Hair follicle dermal papilla cell (primary cell): Measurements from ENCODE around the gene ZNF629. TPM values are rescaled to one million over a fixed set of nuclear protein-coding genes. Genes with fewer than 3 reads are reported as not detected.

ENCODE experiments used
- small RNA-seq: library from RNA; depleted of rRNA; stranded (forward); fragments of <200 nt; gene quantifications from one replicate; pipeline ENCODE3, GENCODE V24; 2012
- total RNA-seq: library from RNA; depleted of rRNA; stranded (reverse); fragments of >200 nt; gene quantifications from 2 replicates; pipeline ENCODE4 v1.2.3, GENCODE V29; 2012

ZNF629 gene
- 20.9 and 22.2 TPM in 2 replicates for total RNA-seq

DNA sequence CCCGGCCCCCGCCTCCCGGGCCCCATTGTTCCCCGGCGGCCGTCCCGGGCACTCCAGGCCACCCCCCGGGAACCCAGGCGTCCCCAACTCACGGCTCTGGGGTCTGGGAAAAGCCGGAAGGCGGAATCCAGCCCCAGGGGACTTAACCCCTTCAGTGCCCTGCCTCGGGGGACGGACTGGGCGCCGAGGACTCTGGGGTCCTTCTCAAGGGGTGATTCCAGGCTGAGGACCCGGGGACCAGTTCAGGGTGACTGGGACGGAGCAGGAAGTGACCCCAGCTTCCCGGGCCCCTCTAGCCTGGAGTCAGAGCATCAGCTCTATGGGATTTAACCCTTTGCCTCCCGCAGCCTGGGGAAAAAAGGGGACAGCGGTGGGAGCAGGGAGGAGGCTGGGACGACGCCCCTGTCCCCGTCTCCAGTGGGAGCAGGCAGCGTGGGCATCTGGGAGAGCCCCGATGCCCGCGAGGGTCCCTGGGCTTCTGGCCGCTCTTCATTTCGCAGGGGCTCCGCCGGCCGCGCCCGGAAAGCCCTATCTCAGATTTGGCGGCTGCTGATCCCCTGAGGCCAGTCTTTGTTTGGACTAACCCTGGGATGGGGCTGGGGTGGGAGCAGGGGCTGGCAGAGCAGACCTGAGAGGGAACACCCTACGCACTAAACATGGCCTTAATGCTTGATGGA, at the start of gene ZNF629:
ZNF629 (minus strand) TSS at position 270 of the 677 bp plus-strand sequence. CDS start 2,723 bp downstream, outside the sequence.

DNA sequence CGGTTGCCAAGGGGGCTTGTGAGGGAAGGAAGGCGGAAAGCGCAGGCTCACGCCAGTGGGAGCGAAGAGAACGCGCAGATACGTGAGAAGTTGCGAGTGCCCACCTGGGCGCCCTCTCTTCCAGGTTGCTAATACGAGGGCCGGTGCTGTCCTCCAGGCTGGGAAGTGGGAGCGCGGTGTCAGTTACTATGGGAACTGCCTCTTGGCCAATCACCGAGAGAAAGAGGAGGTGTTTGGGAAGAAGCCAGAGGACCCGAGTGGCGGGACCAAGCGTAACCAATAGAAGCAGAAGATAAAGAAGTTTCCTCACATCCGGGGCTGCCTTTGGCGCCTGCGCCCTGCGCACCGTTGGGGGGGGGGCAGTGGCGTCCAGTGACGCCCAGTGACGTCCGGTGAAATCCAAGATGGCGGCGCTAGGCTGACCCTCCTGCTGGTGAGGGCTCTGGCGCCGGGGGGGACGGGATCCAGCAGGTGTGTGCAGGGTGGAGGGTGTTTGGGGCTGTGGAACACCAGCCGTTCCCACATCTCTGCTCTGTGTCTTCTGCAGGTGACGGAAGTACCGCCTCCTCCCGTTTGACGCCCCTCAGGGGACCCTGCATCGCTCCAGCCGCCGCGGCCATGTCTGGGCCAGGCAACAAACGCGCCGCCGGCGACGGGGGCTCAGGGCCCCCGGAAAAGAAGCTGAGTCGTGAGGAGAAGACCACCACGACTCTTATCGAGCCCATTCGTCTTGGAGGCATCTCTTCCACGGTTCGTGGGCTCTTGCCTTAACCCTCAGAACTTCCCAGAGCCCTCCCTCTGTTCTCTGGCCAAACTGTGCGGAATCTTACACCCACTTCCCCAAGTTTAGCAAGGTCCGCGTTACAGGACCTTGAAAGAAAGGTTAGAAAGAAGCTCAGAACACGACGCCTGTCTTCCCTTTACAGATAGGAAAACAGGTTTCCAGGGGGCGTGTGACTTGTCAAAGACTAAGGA, 24.8 kb downstream of the ZNF629 start, which contains the start of the genes CFAP119 and RNF40:
CFAP119 (minus strand) TSS at position 135 of the 975 bp plus-strand sequence. CDS start 314 bp downstream, outside the sequence.
RNF40 (plus strand) TSS at position 395 of the 975 bp plus-strand sequence; CDS start at position 619, 224 bp downstream.

DNA sequence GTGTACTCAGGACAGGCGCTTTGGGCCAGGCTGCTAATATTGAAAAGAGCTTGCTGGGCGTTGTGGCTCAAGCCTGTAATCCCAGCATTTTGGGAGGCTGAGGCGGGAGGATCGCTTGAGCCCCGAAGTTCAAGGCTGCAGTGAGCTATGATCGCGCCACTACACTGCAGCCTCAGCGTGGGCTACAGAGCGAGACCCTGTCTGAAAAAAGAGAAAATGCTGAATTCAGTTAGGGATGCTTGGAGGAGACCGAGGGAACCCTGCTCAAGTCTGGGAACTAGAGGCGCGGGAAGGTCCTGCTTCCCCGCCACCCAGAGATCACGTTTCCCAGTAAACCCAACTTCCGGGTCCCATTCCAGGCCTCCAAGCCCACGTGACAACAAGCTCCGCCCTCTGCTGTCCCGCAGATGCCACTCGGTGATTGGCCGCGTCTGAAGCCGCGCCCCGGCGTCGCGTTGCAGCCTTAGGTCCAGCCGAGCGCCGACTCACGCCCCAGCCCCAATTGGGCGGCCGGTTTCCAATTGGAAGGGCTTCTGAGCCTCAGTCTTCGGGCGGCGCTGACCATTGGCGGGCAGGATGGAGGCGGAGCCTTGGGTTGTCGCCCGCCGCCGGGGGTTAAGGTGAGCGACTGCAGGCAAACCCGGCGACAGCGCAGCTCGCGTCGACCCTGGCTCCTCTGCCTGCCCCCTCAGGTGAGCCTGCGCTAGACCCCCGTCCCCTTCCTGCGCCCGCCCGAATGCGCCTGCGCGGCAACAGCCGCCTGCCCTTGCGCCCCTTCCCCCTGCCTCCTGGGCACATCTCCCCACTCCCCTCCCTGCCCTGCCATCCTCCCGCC, 39.0 kb downstream of the ZNF629 start, which contains the start of gene PHKG2:
PHKG2 (plus strand) TSS at position 627 of the 835 bp plus-strand sequence. CDS start 396 bp downstream, outside the sequence.

Small RNA genes lying within 50 kb of the gene (small RNA-seq; reads per million reads assigned to genes)
- gene RF00017, result not detected

Other genes with a start within 250 kb of the ZNF629 start
- gene ZNF764, start 228.8 kb downstream of the ZNF629 start, total RNA-seq, result 8.6 and 9.7 TPM in 2 replicates
- 7.2 and 12.5 TPM in 2 replicates for gene ZNF688, start 215.5 kb downstream of the ZNF629 start, total RNA-seq
- 11.1 and 15.6 TPM in 2 replicates for gene ZNF785, start 201.5 kb downstream of the ZNF629 start, total RNA-seq
- 13.8 and 17.0 TPM in 2 replicates for gene ZNF689, start 176.8 kb downstream of the ZNF629 start, total RNA-seq
- 9.4 and 9.7 TPM in 2 replicates for gene PRR14, start 136.2 kb downstream of the ZNF629 start, total RNA-seq
- 28.9 and 32.5 TPM in 2 replicates for gene FBRS, start 128.8 kb downstream of the ZNF629 start, total RNA-seq
- 25.3 and 28.7 TPM in 2 replicates for gene SRCAP, start 88.0 kb downstream of the ZNF629 start, total RNA-seq
- gene PHKG2, start 38.8 kb downstream of the ZNF629 start, total RNA-seq, result 21.1 and 22.3 TPM in 2 replicates
- 0.36 and 0.49 TPM in 2 replicates for gene CFAP119, start 25.1 kb downstream of the ZNF629 start, total RNA-seq
- 93.1 and 102 TPM in 2 replicates for gene RNF40, start 24.9 kb downstream of the ZNF629 start, total RNA-seq
- 37.0 and 41.7 TPM in 2 replicates for gene BCL7C, start 106.9 kb upstream of the ZNF629 start, total RNA-seq
- 3.5 and 5.8 TPM in 2 replicates for gene CTF1, start 109.4 kb upstream of the ZNF629 start, total RNA-seq
- 18.6 and 19.5 TPM in 2 replicates for gene FBXL19, start 136.4 kb upstream of the ZNF629 start, total RNA-seq
- gene ORAI3, start 161.9 kb upstream of the ZNF629 start, total RNA-seq, result 34.2 and 43.0 TPM in 2 replicates
- 2.7 and 8.1 TPM in 2 replicates for gene SETD1A, start 170.5 kb upstream of the ZNF629 start, total RNA-seq
- gene HSD3B7, start 198.0 kb upstream of the ZNF629 start, total RNA-seq, result 52.1 and 60.4 TPM in 2 replicates
- gene STX1B, start 223.4 kb upstream of the ZNF629 start, total RNA-seq, result 0.97 and 2.3 TPM in 2 replicates
- gene STX4, start 246.4 kb upstream of the ZNF629 start, total RNA-seq, result 17.4 and 22.0 TPM in 2 replicates